Stimulated activated CD4-positive, alpha-beta T cell treated with anti-CD3 and anti-CD28 coated beads, Interleukin-4, amount 100 ng/mL, for 1 hour (primary cell): ENCODE measurements around the gene WDFY4.

Experiments used
- DNase-seq: peaks from one replicate; pipeline ENCODE4 v3.0.0-alpha.2; 2020

WDFY4 gene

GRCh38 chr10:48948470-48949037 is 263.9 kb downstream of the WDFY4 start:
- no peak for DNase-seq

GRCh38 chr10:48951707-48952106 is 267.0 kb downstream of the WDFY4 start:
- DNase-seq: no peak

GRCh38 chr10:48957361-48958151 is 272.9 kb downstream of the WDFY4 start:
- no peak for DNase-seq

- no peak for DNase-seq
Observed at GRCh38 chr10:48958598-48959190, 274.0 kb downstream of the WDFY4 start.

GRCh38 chr10:48964038-48964437 is 279.4 kb downstream of the WDFY4 start:
- DNase-seq: no peak

- DNase-seq: no peak
Observed at GRCh38 chr10:48965460-48965859, 280.8 kb downstream of the WDFY4 start.

- DNase-seq: no peak
Observed at GRCh38 chr10:48968036-48968435, 283.4 kb downstream of the WDFY4 start.

GRCh38 chr10:48970046-48970445 is 285.4 kb downstream of the WDFY4 start:
- DNase-seq: no peak

GRCh38 chr10:48970654-48971053 is 286.0 kb downstream of the WDFY4 start:
- DNase-seq: no peak

- no peak for DNase-seq
Observed at GRCh38 chr10:48973065-48973464, 288.4 kb downstream of the WDFY4 start.

GRCh38 chr10:48974510-48975156 is 290.0 kb downstream of the WDFY4 start:
- DNase-seq: no peak

- no peak for DNase-seq
Observed at GRCh38 chr10:48976196-48976595, 291.5 kb downstream of the WDFY4 start.

GRCh38 chr10:48978318-48978717 is 293.6 kb downstream of the WDFY4 start:
- no peak for DNase-seq

- DNase-seq: peak; percentile 11
Observed at GRCh38 chr10:48981310-48981907, 296.7 kb downstream of the WDFY4 start.

- no peak for DNase-seq
Observed at GRCh38 chr10:48982584-48982983, 297.9 kb downstream of the WDFY4 start.

- DNase-seq: no peak
Observed at GRCh38 chr10:48983648-48984351, 299.1 kb downstream of the WDFY4 start.

- no peak for DNase-seq
Observed at GRCh38 chr10:48985621-48986158, 301.0 kb downstream of the WDFY4 start.

GRCh38 chr10:48990226-48990625 is 305.6 kb downstream of the WDFY4 start:
- no peak for DNase-seq

- no peak for DNase-seq
Observed at GRCh38 chr10:48993627-48994026, 309.0 kb downstream of the WDFY4 start.

GRCh38 chr10:48996329-48996728 is 311.7 kb downstream of the WDFY4 start:
- DNase-seq: no peak

GRCh38 chr10:48999346-48999745 is 314.7 kb downstream of the WDFY4 start:
- DNase-seq: no peak
